SH-SY5Y (cell line): Measurements from ENCODE around the gene CTNNA3.

ENCODE experiments used
- GATA2 ChIP-seq: IDR thresholded peaks from 2 replicates; pipeline ENCODE4 v1.6.1; 2011; ENCODE audit warnings: mild to moderate bottlenecking, low read depth, low read length
- GATA3 ChIP-seq: IDR thresholded peaks from 2 replicates; pipeline ENCODE4 v1.6.1; 2011; ENCODE audit warnings: low read depth, mild to moderate bottlenecking, low read length, moderate library complexity

DNA sequence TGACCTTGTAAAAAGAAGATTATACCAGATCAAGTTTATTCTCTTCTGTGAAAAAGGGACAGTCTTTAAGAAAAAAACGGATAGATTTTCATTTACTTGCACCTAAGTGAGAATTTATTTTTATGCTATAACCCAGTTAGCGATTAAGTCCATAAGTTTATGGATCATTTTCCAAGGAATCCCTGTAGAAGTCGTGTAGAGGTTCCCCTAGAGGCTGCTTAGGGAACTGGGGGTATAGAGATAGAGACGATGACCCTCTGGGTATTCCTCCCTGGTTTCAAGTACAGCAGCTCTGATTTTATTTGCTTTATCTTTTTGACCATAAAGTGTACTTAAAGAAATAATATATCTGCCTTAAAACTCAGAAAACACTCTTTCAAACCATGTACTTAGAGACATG lies 1418.5 kb downstream of the CTNNA3 start:
- no peak for TF ChIP-seq GATA3
- no peak for TF ChIP-seq GATA2
